Hematopoietic multipotent progenitor cell treated with erythropoietin and hydrocortisone succinate and interleukin-3 and kit ligand, for 4 days (in vitro differentiated cells): ENCODE measurements around the gene TBC1D5.

Experiments
- DNase-seq: peaks from one replicate; pipeline ENCODE4 v3.0.0-alpha.2; 2015

The TBC1D5 gene

GRCh38 chr3:17260257-17260656, 482.2 kb downstream of the TBC1D5 start:
- no peak for DNase-seq

- DNase-seq: no peak
These were observed 482.7 kb downstream of the TBC1D5 start for GRCh38 chr3:17259685-17260084.

DNA sequence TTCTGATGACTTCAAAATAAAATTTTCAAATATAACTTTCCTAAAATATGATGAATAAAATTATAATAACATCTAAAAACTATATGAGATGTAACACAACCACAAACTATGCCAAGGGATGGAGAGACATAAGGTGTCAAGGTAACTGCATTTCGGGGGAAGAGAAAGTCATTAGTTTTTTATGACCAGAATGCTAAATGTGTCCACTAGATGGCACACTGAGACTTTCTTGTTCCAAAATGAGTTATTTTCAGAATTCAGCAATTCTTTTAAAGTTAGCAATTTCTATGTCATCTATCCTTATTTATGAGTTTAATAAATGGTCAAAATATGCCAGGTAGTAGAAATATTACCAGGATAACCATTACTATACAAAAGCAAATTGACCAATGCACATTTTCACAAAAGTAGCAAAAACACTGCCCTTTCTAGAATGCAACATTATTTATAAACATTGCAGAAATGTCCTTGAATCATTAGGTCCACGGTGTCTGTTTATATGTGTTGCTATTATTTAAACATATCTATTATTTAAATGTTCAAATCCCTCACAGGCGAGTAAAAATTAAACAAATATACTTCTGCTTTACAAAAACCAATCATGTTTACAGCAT, 483.5 kb downstream of the TBC1D5 start:
- peak; percentile 74 for DNase-seq

DNA sequence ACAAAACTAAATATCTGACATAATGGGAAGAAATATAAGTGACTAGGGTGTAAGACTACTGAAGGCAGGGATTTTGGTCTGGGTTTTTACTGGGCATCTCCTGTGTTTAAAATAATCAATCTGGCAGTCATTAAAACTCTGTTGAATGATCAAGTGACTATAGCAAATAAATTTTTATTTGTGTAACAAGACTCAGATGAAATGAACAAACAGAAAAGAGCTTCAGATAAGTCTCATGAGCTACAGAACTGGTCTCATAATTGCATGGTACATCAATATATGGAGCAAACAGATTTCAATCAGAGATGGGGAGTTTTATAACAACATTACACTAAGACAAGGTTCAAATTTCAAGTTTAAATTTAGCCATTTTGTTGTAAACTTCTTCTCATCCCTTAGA, 485.2 kb downstream of the TBC1D5 start:
- no peak for DNase-seq

- no peak for DNase-seq
These were observed 498.8 kb downstream of the TBC1D5 start for GRCh38 chr3:17243621-17244020.

DNA sequence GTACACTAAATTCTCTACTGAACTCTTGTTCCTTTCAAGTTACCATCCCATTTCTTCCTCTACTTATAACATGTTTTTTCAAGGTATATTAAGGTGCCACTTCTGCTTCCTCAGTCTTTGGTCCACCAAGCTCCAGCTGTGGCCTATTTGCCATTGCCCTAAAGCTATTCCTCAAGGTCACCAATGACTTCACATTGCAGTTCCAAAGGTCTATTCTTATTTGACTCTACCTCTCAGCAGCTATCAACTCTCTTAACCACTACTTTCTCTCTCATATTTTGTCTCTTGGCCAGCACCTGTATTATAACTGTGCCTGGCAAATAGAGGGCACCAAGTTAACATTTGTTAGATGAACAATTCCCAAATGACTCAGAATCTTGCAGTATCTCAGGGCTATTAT, 503.0 kb downstream of the TBC1D5 start:
- no peak for DNase-seq

- DNase-seq: no peak
These were observed 504.4 kb downstream of the TBC1D5 start for GRCh38 chr3:17238023-17238422.

- DNase-seq: no peak
These were observed 507.1 kb downstream of the TBC1D5 start for GRCh38 chr3:17235310-17235709.

GRCh38 chr3:17234382-17234781, 508.0 kb downstream of the TBC1D5 start:
- no peak for DNase-seq

GRCh38 chr3:17233398-17233800, 509.0 kb downstream of the TBC1D5 start:
- DNase-seq: peak; percentile 82

GRCh38 chr3:17232442-17232841, 510.0 kb downstream of the TBC1D5 start:
- no peak for DNase-seq

DNA sequence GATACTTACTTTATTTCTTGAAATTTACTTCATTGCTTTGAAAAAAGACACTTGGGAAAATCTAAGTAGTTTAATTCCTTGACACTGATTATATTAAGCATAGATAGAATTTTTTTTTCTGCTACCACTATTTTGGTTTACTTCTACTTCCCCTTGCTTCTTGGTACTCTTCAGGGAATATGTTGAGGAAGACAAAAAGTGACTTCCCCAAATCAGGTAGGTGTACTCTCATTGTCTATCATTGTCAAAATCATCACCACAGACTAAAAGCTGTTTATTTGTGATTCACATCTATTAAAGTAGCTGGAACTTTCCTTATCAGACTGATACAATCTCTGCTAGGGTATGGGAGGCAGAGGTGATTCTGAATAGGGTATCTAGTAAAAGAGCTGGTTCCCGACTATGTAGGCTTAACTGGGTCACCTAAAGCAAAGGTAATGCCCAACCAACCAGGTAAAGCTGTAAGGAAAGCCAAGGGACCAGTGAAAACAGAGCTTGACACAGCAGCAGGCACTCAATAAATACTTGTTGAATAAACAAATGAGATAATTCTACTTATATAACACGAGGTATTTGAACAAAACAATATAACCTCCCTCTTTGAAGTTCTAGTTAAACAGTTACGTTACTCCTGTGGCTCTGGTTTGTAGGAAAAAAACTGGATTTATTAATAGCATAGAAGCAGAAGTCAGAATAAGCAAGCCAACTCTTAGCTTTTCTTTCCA, 510.7 kb downstream of the TBC1D5 start:
- no peak for DNase-seq

DNA sequence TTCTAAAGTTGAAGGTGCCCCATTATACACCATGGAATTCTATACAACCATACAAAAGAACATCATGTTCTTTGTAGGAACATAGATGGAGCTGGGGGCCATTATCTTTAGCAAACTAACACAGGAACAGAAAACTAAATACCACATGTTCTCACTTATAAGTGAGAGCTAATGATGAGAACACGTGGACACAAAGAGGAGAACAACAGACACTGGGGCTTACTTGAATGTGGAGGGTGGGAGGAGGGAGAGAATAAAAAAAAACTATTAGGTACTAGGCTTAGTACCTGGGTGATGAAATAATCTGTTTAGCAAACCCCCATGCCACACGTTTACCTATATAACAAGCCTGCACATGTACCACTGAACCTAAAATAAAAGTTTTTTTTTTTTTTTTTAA, 515.0 kb downstream of the TBC1D5 start:
- no peak for DNase-seq

- no peak for DNase-seq
These were observed 520.9 kb downstream of the TBC1D5 start for GRCh38 chr3:17221529-17221928.

GRCh38 chr3:17219593-17219992, 522.8 kb downstream of the TBC1D5 start:
- no peak for DNase-seq

DNA sequence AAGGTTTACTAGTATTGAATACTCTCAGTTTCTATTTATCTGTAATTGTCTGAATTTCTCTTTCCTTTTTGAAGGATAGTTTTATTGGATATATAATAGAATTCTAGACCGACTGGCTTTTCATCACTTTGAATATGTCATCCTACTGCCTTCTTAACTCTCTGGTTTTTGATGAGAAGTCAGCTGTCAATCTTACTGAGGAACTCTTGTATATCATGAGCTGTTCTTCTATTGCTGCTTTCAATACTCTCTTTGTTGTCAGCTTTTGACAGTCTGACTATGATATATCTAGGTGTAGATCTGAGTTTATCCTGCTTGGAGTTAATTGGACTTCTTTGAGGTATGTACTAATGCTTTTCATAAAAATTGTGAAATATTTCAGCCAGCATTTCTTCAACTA, 523.8 kb downstream of the TBC1D5 start:
- no peak for DNase-seq

GRCh38 chr3:17217588-17217987, 524.8 kb downstream of the TBC1D5 start:
- no peak for DNase-seq

GRCh38 chr3:17213102-17213501, 529.3 kb downstream of the TBC1D5 start:
- no peak for DNase-seq

GRCh38 chr3:17207979-17208378, 534.5 kb downstream of the TBC1D5 start:
- DNase-seq: no peak

GRCh38 chr3:17207019-17207418, 535.4 kb downstream of the TBC1D5 start:
- DNase-seq: no peak

DNA sequence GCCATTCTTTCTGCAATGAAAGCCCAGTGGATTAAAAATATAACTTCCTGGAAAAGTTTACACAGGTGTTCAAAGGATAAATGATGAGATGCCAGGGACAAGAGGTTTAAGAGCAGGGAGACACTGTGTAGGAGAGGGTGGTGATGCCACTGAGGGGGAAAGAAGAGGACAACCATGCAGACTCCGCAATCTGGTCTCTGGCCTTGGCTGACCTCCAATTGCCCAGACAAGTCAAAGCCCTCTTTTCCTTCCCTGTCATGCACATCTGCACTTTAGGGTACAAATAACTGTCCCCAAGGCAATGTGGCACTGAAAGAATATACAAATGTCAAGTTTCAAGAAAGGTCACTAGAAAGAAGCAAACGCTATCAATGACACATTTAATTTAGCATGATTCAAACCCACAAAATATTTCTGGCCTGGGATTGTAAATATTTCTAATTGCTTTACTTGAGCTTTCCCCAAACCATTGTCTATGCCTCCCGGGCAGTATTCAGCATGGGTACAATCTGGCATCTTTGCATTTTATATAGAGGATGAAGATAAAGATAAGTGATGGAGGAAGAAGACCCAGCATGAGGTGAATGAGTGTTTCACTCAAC, 538.3 kb downstream of the TBC1D5 start:
- no peak for DNase-seq

DNA sequence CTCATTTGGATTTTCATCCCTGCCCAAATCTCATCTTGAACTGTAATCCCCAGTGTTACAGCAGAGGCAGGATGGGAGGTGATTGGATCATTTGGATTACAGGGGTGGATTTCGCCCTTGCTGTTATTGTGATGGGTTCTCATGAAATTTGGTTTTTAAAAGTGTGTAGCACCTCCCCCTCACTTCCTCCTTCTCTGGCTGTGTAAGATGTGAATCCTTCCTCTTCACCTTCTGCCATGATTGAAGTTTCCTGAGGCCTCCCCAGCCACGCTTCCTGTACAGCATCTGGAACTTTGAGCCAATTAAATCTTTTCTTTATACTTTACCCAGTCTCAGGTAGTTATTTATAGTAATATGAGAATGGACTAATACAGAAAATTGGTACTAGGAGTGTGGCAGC, 540.9 kb downstream of the TBC1D5 start:
- no peak for DNase-seq

DNA sequence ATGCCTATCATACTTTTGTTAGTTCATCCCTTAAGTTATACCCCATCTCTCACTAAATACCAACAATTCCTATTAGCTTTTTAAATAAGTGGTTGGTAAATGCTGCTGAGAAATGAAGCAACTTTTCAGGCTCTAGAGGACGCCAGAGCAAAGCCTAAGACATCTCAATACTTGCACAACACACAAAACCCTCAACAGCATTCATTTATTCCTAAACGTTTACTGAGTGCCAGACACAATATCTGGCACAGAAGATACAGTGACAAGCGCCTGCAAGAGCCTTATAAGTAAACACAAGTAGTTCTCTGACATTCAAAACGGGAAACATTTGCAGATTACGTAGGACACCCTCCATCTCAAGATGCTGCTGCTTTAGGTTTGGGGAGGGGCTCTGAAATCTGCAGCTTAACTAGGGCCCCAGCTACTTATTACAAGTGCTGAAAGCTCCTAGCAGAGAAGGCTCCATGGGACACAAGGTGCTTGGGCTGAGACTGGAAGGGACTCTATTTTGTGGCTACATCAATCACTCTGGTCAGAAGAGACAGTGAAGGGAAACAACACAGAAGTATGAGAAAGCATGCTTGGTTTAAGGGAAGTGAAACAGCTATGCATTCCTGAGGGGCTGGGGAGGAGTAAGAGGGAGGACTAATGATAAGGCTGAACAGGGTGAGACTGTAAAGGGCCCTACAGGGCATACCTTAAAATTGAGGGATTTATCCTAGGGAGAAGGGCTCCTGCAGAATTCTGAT, 546.4 kb downstream of the TBC1D5 start:
- peak; percentile 45 for DNase-seq

GRCh38 chr3:17195192-17195611, 547.2 kb downstream of the TBC1D5 start:
- DNase-seq: peak; percentile 46
